Frontal cortex (tissue), 4 donors: ENCODE data around the gene ASRGL1. TPM values are rescaled to one million over a fixed set of nuclear protein-coding genes. Genes with fewer than 3 reads are reported as not detected.

Experiments used
- DNase-seq, 2 donors: peaks; one replicate each; pipeline ENCODE4 v3.0.0; 2012; ENCODE audit warnings: low spot score in 2 of 2
- FAIRE-seq: peaks from 2 replicates; lab custom pipeline; 2012; peaks lifted over from hg19 to GRCh38; lab: Jason Lieb, UNC
- total RNA-seq: library from RNA; depleted of rRNA; stranded (reverse); fragments of >200 nt; gene quantifications from one replicate; pipeline ENCODE4 v1.2.3, GENCODE V29; 2014
- donor health status: control.
- donor health status: control.
- donor health status: control.

ASRGL1 gene
- total RNA-seq, 1 donor from 2014 or later, result 33.4 TPM

- no peak for DNase-seq
- FAIRE-seq, result no peak
Observed at GRCh38 chr11:62390722-62391121, 53.5 kb downstream of the ASRGL1 start.

DNA sequence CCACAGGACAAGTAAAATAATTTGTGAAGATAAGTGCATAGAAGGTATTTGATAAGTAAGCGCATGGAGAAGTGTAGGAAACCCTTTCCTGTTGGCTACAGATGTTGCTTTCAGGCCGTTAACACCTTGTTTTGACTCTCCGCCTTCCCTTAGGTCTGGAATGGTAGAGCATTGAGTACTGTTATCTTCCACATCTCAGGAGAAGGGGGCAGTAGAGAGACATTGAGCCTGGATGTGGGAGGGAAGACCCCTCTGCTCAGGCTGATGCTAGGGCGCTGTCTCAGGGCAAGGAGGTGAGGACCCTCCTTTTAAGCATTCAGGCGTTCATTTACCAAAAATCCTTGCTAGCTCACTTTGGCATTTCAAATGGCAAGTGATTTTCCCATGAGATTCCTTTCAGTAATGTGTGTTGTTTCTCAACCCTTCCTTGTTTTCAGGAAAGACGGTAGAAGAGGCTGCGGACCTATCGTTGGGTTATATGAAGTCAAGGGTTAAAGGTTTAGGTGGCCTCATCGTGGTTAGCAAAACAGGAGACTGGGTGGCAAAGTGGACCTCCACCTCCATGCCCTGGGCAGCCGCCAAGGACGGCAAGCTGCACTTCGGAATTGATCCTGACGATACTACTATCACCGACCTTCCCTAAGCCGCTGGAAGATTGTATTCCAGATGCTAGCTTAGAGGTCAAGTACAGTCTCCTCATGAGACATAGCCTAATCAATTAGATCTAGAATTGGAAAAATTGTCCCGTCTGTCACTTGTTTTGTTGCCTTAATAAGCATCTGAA lies 54.6 kb downstream of the ASRGL1 start:
- FAIRE-seq, result no peak
- no peak for DNase-seq

- FAIRE-seq, result no peak
- DNase-seq, result no peak
Observed at GRCh38 chr11:62392506-62392905, 55.3 kb downstream of the ASRGL1 start.

DNA sequence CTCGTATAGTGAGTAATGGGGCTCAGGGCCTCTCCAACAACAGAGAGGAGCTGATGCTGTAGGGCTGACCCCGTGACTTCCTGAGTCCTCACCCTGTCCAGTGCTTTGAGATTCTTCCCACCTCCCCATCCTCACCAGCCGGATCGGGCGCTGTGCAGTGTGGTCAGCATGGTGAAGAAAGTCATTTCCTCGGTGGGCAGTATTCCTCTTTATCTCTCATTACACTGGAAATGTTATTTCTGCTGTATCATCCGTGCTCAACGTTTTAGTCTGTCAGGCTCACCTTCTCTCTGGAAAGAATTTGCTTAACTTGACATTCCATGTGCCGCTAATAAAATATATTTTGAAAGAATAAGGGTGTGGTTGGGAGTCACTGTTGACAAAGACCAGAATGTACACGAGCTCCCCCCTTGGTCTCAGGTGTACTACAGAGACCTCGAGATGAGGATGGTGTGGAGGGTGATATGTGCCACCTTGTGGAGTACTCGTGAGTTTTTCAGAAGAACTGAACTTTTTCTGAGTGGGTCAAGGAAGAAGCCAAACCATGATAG lies 55.9 kb downstream of the ASRGL1 start:
- no peak for DNase-seq
- no peak for FAIRE-seq

DNA sequence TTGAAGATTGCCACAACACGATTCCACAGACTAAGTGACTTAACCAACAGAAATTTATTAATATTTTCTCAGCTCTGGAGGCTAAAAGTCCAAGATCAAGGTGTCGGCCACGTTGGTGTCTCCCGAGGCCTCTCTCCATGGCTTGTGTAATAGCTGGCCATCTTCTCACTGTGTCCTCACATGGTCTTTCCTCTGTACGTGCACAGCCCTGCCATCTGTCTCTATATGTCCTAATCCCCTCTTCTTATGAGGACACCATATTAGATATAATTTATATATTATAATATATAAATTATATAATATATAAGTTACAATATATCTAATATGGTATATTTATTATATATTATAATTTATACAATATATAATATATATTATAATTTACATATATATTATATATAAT lies 56.5 kb downstream of the ASRGL1 start:
- DNase-seq (no peak), FAIRE-seq (no peak)

DNA sequence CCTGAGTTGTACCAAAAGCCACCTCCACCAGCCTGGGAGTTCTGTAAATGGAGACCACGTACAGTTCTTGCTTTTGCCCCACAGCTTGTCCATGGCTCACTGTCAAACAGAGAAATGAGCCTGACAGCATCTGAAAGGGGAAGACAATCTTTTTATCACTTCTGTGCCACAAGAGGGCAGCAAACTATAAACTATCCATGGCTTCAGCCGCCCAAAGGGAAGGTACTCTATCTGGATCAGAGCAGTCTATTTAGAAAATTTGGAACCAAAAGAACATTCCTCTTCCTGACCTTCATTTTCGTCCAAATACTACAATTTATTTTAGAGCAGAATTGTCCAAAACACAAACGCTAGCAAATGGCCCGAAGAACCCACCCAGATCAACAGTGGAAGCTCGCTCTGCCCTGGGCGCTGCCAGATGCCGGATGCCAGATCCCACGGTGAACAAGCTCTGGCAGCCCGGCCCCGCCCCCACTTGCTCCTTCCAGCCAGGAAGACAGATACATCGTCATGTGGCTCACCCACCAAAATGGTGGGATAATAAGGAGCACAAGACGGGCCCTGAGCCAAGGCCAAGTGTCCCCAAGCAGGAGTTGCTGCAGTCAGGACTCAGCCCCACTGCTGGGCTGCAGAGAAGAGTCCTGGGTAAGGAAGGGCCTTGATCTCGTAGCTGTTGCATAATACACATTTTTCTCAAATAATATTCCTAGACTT lies 57.7 kb downstream of the ASRGL1 start:
- DNase-seq (peak; percentile 68 to 82), FAIRE-seq (peak; percentile 21)

- FAIRE-seq (no peak), DNase-seq (no peak)
Observed at GRCh38 chr11:62395885-62396551, 58.8 kb downstream of the ASRGL1 start.

DNA sequence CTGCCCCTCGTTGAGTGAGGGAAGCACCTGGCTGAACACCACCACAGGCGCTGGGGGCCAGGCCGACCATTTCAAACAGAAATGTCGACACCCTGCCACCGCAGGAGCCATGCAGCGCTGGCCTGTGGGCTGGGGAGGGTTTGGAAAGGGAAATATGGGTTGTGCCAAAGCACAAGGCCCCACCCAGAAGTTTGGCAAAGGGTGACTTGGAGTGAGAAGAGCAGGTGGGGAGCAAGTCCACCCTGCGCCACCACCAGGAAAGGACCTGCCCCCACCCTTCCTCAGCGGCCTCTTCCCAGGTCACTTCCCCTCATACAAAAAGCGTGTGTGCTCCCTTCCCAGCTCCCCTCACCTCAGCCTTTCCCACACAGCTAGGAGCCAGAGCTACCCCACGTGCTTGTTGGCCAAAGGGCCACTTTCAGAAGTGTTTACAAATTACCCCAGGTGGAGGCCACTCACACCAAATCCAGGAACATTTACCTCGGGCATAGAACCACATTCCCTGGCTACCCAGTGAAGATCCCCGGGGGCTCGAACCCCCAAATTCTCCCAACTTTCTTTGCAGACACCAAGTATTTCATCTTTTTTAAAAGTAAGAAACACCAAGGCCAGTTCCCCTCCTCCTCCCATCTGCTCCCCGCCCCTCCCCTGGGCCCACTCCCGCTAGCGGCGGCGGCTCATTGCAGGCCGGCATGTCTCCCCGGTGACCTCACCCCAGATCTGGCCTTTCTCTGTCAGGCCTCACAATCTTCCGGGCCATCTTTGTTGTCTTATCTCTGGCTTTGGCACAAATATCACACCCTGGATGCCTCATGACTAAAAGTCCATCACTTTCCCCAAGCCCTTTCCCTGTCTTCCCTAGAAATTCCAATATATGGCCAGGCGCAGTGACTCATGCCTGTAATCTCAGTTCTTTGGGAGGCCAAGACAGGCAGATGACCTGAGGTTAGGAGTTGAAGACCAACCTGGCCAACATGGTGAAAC lies 61.1 kb downstream of the ASRGL1 start:
- FAIRE-seq, result no peak
- no peak for DNase-seq

- DNase-seq, result no peak
- no peak for FAIRE-seq
Observed at GRCh38 chr11:62399172-62399877, 62.1 kb downstream of the ASRGL1 start.

- DNase-seq (no peak), FAIRE-seq (no peak)
Observed at GRCh38 chr11:62399878-62400266, 62.6 kb downstream of the ASRGL1 start.

DNA sequence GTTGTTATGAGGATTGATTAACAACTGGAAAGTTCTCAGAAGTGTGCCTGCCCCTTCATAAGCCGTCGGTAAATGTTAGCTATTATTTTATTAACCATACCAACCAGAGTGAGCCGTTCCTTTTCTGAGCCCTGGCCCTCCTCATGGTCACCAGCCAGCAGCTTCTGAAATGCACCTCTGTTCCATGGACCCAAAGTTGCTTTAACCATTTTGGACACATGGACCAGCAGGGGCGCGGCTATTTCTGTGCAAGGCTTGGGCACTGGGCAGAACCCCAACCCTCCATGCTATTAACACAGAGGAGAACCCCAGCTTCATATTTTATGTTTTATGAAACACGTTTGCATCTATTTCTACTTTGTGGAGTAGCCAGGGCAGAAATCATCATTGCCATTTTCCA lies 63.0 kb downstream of the ASRGL1 start:
- FAIRE-seq (no peak), DNase-seq (no peak)

GRCh38 chr11:62400760-62401159 lies 63.5 kb downstream of the ASRGL1 start:
- FAIRE-seq (no peak), DNase-seq (peak; percentile 58 to 71)

- DNase-seq (no peak), FAIRE-seq (no peak)
Observed at GRCh38 chr11:62401356-62401755, 64.1 kb downstream of the ASRGL1 start.

- FAIRE-seq (no peak), DNase-seq (no peak)
Observed at GRCh38 chr11:62401811-62402210, 64.6 kb downstream of the ASRGL1 start.

DNA sequence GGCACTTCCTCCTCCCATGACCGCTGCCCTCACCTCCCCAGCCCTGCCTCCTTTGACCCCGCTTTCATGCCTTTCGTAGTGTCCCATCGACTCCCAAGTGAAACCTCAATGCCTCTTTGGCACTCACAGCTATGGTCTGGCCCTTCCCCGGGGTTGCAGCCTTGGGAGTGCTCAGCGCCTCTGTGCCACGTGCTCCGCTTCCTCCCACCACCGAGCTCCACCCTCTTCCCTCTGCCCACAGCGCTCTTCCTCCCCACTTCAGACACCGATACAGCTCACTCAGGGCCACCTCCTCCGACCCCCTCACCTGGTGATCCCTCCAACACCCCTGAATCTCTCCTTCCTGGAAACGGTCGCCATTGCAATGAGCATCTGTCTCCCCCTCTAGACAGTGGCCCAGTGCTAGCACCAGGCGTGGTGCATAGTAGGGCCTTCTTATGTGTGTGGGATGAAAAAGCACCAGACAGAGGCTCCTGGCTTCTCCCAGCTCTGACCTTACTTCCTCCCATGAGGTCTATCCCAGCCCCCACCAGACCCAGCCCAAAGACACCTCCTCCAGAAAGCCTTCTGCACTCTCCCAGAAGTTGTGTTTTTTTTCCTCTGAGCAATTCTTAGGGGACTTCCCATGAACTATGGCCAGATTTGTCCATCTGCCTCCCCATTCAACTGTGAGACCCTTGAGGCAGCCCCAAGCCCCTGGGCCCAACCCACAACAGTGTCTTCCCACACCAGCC lies 65.1 kb downstream of the ASRGL1 start:
- DNase-seq, result no peak

DNA sequence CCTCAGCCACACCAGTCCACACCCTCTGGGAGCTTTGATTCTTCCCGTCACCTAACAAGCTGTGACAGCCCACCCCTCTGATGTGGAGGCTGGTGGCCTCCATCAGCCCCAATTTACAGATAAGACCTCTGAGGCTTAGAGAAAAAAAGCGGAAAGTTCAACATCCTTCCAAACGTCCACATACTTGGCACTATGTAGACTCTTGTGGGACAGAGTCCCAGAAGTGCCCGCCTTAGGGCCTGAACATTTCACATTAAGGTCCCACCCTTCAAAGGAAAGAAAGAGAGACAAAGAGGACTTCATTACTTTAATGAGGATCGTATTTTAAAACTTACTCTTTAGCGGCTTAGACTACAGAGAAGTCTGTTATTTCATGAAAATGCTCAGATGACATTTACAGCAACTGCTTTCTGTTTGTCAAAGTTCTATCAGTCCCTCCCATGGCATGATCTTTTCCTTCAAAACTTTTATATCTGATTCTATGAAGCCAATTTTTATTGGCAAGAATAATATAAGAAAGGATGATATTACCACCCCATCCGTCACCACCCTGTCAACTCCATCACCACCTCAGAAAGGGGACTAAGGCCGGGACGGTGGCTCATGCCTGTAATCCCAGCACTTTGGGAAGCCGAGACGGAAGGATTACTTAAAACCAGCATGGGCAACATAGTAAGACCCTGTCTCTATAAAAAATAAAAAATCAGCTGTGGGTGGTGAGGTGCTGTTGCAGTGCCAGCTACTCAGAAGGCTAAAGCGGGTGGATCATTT lies 65.9 kb downstream of the ASRGL1 start:
- DNase-seq, result no peak
- FAIRE-seq, result no peak

More for the DNA sequence above, 65.1 kb downstream of the ASRGL1 start:
- no peak for FAIRE-seq

DNA sequence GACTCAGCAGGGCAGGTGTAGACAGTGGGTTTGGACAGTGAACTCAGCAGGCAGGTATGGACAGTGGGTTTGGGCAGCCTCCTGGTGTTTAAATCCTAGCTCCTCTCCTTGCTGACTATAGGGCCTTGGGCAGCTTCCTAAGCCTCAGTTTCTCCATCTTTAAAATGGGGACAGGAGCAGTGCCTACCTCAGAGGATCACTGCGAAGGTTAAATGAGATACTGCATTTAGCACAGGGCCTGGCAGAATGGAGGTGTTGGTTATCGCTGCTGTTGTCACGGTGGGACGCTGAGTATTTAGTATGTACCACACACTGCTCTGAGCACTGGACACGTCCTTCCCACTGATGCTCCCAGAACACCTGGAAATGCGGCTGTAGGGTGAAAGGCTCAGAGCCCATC lies 67.2 kb downstream of the ASRGL1 start:
- DNase-seq (no peak), FAIRE-seq (no peak)
